IMR-90 (cell line): ENCODE results near the gene OR1F1.

Experiments
- BHLHE40 ChIP-seq: fragments of 150-350 bp; IDR thresholded peaks from 2 replicates; pipeline ENCODE4 v1.6.1; 2016; ENCODE audit warnings: mild to moderate bottlenecking, low read depth, low read length
- CEBPB ChIP-seq: IDR thresholded peaks from 2 replicates; pipeline ENCODE4 v1.6.1; 2012; ENCODE audit warnings: low read depth, low read length, improper control_type of control experiment
- CHD1 ChIP-seq: IDR thresholded peaks from 2 replicates; pipeline ENCODE4 v1.6.1; 2012; ENCODE audit warnings: low read depth, low read length, improper control_type of control experiment
- FOS ChIP-seq: fragments of 150-350 bp; IDR thresholded peaks from 2 replicates; pipeline ENCODE4 v1.6.1; 2016; ENCODE audit warnings: low read depth, low read length
- MAZ ChIP-seq: IDR thresholded peaks from 2 replicates; pipeline ENCODE4 v1.6.1; 2012; ENCODE audit warnings: low read depth, mild to moderate bottlenecking, low read length, improper control_type of control experiment, moderate library complexity, borderline replicate concordance
- MXI1 ChIP-seq: IDR thresholded peaks from 2 replicates; pipeline ENCODE4 v1.6.1; 2012; ENCODE audit warnings: low read depth, mild to moderate bottlenecking, low read length, moderate library complexity, borderline replicate concordance
- POLR2A ChIP-seq: IDR thresholded peaks from 2 replicates; pipeline ENCODE4 v1.6.1; 2012; ENCODE audit warnings: mild to moderate bottlenecking, low read depth, low read length
- RAD21 ChIP-seq: IDR thresholded peaks from 2 replicates; pipeline ENCODE4 v1.6.1; 2012; ENCODE audit warnings: low read length, improper control_type of control experiment
- RCOR1 ChIP-seq: IDR thresholded peaks from 2 replicates; pipeline ENCODE4 v1.6.1; 2012; ENCODE audit warnings: mild to moderate bottlenecking, low read length, improper control_type of control experiment; ENCODE audit not compliant: insufficient replicate concordance
- SMC3 ChIP-seq: fragments of 150-350 bp; IDR thresholded peaks from 2 replicates; pipeline ENCODE4 v1.6.1; 2016; ENCODE audit warnings: low read depth, mild to moderate bottlenecking, antibody characterized with exemption, low read length, moderate library complexity
- TF ChIP-seq, protein P1 (sequence below): conservative IDR thresholded peaks from 2 replicates; pipeline ENCODE4 v1.5.1; 2012; ENCODE audit warnings: mild to moderate bottlenecking, low read depth, low read length, improper control_type of control experiment
- TF ChIP-seq, protein P2 (sequence below): fragments of 150-350 bp; IDR thresholded peaks from 2 replicates; pipeline ENCODE4 v1.6.1; 2017; ENCODE audit warnings: mild to moderate bottlenecking, antibody characterized with exemption, low read length, low read depth

DNA sequence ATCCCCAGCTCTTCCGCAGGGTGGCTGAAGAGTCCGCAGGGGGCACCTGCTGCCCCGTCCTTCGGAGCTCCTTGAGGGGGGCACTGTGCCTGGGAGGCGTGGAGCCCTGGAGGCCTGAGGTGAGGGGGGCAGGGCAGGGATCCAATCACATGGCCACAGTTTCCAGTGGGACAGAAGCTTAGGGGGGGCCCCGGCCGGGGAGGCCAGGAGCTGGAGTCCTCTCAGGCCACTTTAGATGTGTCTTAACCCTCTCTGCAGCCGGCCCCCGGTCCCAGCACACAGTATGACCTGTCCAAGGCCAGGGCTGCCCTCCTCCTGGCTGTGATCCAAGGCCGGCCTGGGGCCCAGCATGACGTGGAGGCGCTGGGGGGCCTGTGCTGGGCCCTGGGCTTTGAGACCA is 42.3 kb upstream of the OR1F1 start:
- TF ChIP-seq, protein P1, sequence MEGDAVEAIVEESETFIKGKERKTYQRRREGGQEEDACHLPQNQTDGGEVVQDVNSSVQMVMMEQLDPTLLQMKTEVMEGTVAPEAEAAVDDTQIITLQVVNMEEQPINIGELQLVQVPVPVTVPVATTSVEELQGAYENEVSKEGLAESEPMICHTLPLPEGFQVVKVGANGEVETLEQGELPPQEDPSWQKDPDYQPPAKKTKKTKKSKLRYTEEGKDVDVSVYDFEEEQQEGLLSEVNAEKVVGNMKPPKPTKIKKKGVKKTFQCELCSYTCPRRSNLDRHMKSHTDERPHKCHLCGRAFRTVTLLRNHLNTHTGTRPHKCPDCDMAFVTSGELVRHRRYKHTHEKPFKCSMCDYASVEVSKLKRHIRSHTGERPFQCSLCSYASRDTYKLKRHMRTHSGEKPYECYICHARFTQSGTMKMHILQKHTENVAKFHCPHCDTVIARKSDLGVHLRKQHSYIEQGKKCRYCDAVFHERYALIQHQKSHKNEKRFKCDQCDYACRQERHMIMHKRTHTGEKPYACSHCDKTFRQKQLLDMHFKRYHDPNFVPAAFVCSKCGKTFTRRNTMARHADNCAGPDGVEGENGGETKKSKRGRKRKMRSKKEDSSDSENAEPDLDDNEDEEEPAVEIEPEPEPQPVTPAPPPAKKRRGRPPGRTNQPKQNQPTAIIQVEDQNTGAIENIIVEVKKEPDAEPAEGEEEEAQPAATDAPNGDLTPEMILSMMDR, result no peak
- TF ChIP-seq SMC3 (no peak), MXI1 (no peak), CEBPB (no peak), POLR2A (no peak), FOS (no peak), MAZ (no peak), RCOR1 (no peak), CHD1 (no peak), RAD21 (no peak), BHLHE40 (no peak)
- TF ChIP-seq, protein P2, sequence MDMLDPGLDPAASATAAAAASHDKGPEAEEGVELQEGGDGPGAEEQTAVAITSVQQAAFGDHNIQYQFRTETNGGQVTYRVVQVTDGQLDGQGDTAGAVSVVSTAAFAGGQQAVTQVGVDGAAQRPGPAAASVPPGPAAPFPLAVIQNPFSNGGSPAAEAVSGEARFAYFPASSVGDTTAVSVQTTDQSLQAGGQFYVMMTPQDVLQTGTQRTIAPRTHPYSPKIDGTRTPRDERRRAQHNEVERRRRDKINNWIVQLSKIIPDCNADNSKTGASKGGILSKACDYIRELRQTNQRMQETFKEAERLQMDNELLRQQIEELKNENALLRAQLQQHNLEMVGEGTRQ, result no peak
